Body of pancreas (tissue), 4 donors: Measurements from ENCODE around the gene ANKRD31. TPM values are rescaled to one million over a fixed set of nuclear protein-coding genes. Genes with fewer than 3 reads are reported as not detected.

Experiments
- ATAC-seq: fragments of 150-250 bp; one replicate; pipeline ENCODE4 v1.9.1; 2016
- DNase-seq, 4 donors: peaks; one replicate each; pipeline ENCODE4 v3.0.0-alpha.2; 2019
- H3K27ac ChIP-seq, 4 donors: fragments of 200-600 bp; sonication (generic); 1 replicate in 3 of 4; 2 replicates in 1 of 4; pipeline versions ENCODE4 v1.5.1 to v1.6.1; 2016 to 2019; ENCODE audit warnings: mild to moderate bottlenecking in 1 of 4, mixed read lengths in 1 of 4, moderate library complexity in 1 of 4
- H3K27me3 ChIP-seq, 2 donors: fragments of 200-600 bp; sonication (generic); one replicate each; pipeline ENCODE4 v1.6.0; 2016; ENCODE audit warnings: mild to moderate bottlenecking in 1 of 2
- H3K36me3 ChIP-seq, 2 donors: fragments of 200-600 bp; sonication (generic); replicated peaks in 1 of 2; 2 replicates each; pipeline ENCODE4 v1.5.1; 2016; ENCODE audit warnings: low read depth in 2 of 2; ENCODE audit not compliant: insufficient read depth in 1 of 2
- H3K4me1 ChIP-seq: fragments of 200-600 bp; sonication (generic); one replicate; pipeline ENCODE4 v1.6.0; 2016
- H3K4me3 ChIP-seq, 2 donors: fragments of 200-600 bp; sonication (generic); 1 replicate in 1 of 2; 2 replicates in 1 of 2; pipeline ENCODE4 v1.5.1; 2016 to 2019
- H3K9me3 ChIP-seq, 3 donors: fragments of 200-600 bp; sonication (generic); 1 replicate in 2 of 3; 2 replicates in 1 of 3; pipeline ENCODE4 v1.5.1; 2016
- CTCF ChIP-seq, 7 experiments: fragments of 450-650 bp in 4 of 7; fragments of 200-600 bp in 3 of 7; sonication (generic) in 3 of 7; IDR thresholded peaks; one replicate each; pipeline ENCODE4 v1.5.1; 2016 to 2019; ENCODE audit warnings: antibody characterized with exemption in 7 of 7
- POLR2A ChIP-seq, 3 donors: fragments of 450-650 bp; IDR thresholded peaks; one replicate each; pipeline ENCODE4 v1.6.1; 2016; ENCODE audit warnings: antibody characterized with exemption in 3 of 3, mild to moderate bottlenecking in 2 of 3
- WGBS, 2 donors: methylation state at CpG; one replicate each; pipeline ENCODE4 v1.1.5; 2017; 5-methylcytosine and 5-hydroxymethylcytosine counted together
- intact Hi-C: fragments of 100-400 bp; cut with DNase I; formaldehyde crosslinking; loops from one replicate; pipeline ENCODE4 v1.15.1; 2023
- total RNA-seq, 2 donors: library from RNA; depleted of rRNA; stranded (reverse); fragments of >200 nt; gene quantifications; one replicate each; pipeline ENCODE4 v1.1.0, GENCODE V29; 2016

The ANKRD31 gene
- total RNA-seq, 2 donors from 2014 or later = 0.33 to 0.78 TPM

GRCh38 chr5:75028090-75028489 lies 208.6 kb downstream of the ANKRD31 start:
- Histone ChIP-seq H3K27ac (no peak overlapping the region), H3K9me3 (no peaks in the 10 kb centered on the region), H3K4me3 (no peak overlapping the region), H3K4me1 (no peaks in the 10 kb centered on the region), H3K36me3 (no peaks in the 10 kb centered on the region), H3K27me3 (no peaks in the 10 kb centered on the region)
- WGBS, 2 donors = 67 to 75% methylated on average over 3 of the region's 3 CpGs
- intact Hi-C loops = no loop called here
- DNase-seq = no peak
- TF ChIP-seq CTCF (IDR thresholded peaks at IDR 0.05) (no peak), POLR2A (IDR thresholded peaks at IDR 0.05) (no peak)
- no peak for ATAC-seq

GRCh38 chr5:75023368-75024159 lies 213.1 kb downstream of the ANKRD31 start:
- Histone ChIP-seq H3K4me1 (peaks cover 32% of the 10 kb centered on the region), H3K36me3 (no peaks in the 10 kb centered on the region), H3K27ac (peak overlapping the region in 1 of 4 donors; percentile 15), H3K4me3 (no peak overlapping the region), H3K9me3 (no peaks in the 10 kb centered on the region), H3K27me3 (no peaks in the 10 kb centered on the region)
- intact Hi-C loops = no loop called here
- TF ChIP-seq POLR2A (IDR thresholded peaks at IDR 0.05) (no peak), CTCF (IDR thresholded peaks at IDR 0.05) (no peak)
- WGBS, 2 donors = 60 to 62% methylated on average over 9 of the region's 9 CpGs
- DNase-seq (no peak), ATAC-seq (no peak)

DNA sequence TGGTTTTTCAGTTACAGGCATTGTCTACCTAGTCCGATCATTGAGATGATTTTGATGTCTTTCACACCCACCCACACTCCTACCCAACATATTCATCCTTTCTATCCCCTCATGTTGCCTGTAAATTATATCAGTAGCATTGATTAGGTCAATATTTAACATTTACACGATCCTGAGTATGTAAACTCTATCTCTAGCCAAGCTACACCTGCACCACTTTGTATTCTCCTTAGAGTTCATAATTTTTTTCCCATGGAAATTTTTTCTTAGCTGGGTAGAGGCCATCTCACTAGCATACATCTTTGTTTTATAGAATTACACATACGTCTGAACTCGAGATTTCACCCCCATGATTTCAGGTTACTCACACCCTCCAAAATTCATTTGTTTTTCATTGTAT lies 214.9 kb downstream of the ANKRD31 start:
- intact Hi-C loops = no loop called here
- Histone ChIP-seq H3K9me3 (no peaks in the 10 kb centered on the region), H3K27me3 (no peaks in the 10 kb centered on the region), H3K4me3 (no peak overlapping the region), H3K27ac (peak overlapping the region in 3 of 4 donors; percentile 30 to 75 (median 65)), H3K36me3 (no peaks in the 10 kb centered on the region), H3K4me1 (peaks cover 32% of the 10 kb centered on the region)
- 25 to 30% methylated on average over 4 of the region's 4 CpGs for WGBS, 2 donors
- ATAC-seq = peak; percentile 60
- DNase-seq = no peak
- TF ChIP-seq POLR2A (IDR thresholded peaks at IDR 0.05) = no peak

- DNase-seq = peak; percentile 58 to 78 (median 72)
- Histone ChIP-seq H3K27ac (peak overlapping the region in 3 of 4 donors; percentile 30 to 75 (median 65)), H3K9me3 (no peaks in the 10 kb centered on the region), H3K4me1 (peaks cover 32% of the 10 kb centered on the region), H3K27me3 (no peaks in the 10 kb centered on the region), H3K36me3 (no peaks in the 10 kb centered on the region), H3K4me3 (no peak overlapping the region)
- peak; percentile 75 for ATAC-seq
- TF ChIP-seq CTCF (IDR thresholded peaks at IDR 0.05) (no peak), POLR2A (IDR thresholded peaks at IDR 0.05) (no peak)
- 24 to 39% methylated on average over 3 of the region's 3 CpGs for WGBS, 2 donors
- intact Hi-C loops = no loop called here
Measured at GRCh38 chr5:75021219-75021618, 215.5 kb downstream of the ANKRD31 start.

DNA sequence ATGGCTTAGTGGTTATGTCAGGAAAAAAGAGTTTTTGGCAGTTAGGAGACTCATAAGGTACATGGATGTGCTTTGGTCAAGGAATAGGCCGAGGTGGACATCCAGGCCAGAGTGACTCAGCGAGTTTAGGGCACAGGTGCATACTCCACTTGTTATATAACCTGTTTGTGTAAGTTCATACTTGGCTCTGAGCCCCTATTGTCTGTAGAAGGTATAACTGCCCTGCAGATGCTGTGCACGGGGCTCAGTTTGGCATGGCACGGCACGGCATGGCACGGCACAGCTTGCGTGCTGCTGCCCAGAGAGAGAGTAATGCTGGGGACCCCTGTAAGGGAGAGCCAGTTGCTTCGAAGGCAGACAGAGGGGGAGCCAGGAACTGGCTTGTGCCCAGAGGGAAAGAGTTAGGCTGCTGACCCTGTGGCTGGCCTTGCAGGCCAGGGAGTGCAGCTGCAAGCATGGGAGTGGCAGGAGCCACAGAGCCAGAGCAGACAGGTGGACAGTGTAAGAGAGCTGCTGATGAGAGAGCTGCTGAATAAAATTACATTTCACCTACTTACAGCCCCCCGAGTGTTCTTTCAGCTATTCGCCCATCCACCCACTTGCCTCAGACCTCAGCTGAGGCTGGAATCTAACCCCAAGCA lies 216.5 kb downstream of the ANKRD31 start:
- ATAC-seq (peak; percentile 63), DNase-seq (peak; percentile 41 to 71 (median 55))
- TF ChIP-seq CTCF (IDR thresholded peaks at IDR 0.05) (no peak), POLR2A (IDR thresholded peaks at IDR 0.05) (no peak)
- H3K4me3 ChIP-seq = no peak overlapping the region
- H3K9me3 ChIP-seq = no peaks in the 10 kb centered on the region
- 36 to 55% methylated on average over 8 to 10 of the region's 10 CpGs for WGBS, 2 donors
- no peaks in the 10 kb centered on the region for H3K27me3 ChIP-seq
- intact Hi-C loops = no loop called here
- peaks cover 32% of the 10 kb centered on the region for H3K4me1 ChIP-seq
- H3K36me3 ChIP-seq = no peaks in the 10 kb centered on the region
- peak overlapping the region; percentile 10 to 75 (median 55) for H3K27ac ChIP-seq
